ENCODE data around the gene TECPR1. TPM values are rescaled to one million over a fixed set of nuclear protein-coding genes. Genes with fewer than 3 reads are reported as not detected.

TECPR1 gene
- total and polyA plus RNA-seq, 2 of the 4 experiments (the other 2 are of a cell fraction) = 11.5 to 14.7 TPM

DNA sequence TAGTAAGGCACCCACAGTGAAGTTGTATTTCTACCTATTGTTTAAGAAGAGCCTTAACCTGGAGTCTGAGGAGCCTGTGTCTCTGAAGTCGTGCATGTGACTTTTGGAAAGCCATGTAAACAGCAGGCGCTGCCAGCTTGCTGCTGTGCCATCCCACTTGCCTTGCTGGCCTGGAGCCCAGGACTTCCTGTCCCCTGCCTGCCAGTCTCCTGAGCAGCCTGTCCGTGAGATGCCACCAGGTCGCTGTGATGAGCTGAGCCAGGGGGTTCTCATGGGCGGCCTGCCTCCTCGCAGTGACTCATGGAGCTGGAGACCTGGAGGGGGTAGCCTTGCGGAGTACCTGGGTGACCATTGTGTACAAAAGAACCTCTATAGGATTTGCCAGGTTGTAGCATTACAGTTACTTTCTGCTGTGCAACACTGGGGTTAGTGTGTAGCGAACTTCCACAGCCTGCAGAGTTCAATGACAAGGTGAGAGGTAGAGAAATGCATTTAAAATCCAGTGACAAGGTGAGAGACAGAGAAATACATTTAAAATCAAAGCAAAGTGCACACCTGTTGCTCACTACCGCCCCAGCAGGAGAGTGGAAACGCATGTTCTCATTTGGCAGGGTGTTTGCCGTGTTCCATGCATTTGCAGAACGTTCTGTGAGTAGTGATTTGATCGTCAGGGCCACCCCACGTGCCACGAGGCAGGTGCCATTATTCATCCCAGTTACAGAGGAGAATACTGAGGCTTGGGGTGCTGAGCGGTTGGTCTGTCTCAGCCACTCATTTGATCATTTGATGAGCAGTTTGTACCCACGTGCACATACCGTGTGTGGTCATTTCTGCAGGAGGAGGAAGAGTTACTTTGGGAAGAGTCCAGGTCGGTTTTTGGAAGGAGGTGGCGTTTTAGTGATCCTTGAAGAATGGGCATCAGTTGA, 77.4 kb downstream of the TECPR1 start (continued):
- TF ChIP-seq MAZ (IDR thresholded peaks at IDR 0.05; ENCODE audit: borderline replicate concordance, low read depth, low read length) (no peak), SMC3 (IDR thresholded peaks at IDR 0.05; ENCODE audit: low read depth, low read length) (no peak)

DNA sequence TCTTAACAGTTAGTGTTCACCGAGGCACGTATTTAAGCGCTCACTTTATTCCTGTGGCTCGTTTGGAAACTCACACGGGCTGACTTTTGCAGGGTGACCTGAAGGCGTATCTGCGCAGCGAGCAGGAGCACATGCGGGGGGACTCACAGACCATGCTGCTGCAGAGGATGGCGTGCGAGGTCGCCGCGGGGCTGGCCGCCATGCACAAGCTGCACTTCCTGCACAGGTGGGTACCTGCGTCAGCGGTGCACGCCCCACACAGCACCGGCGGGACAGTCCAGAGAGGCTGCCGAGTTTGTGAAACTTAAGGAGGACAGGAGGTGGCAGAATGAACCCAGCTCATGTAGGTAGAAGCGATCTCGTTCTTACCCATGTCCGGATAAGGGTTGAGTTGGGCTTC, 80.6 kb downstream of the TECPR1 start:
- Histone ChIP-seq H4K20me1 (ENCODE audit: insufficient read depth, low read length) (0 out of 2 replicates have a peak, but pooled peaks cover 2% of the 10 kb centered on the region), H3K4me1 (ENCODE audit: control insufficient read depth, insufficient read depth, low read length) (no peaks in the 10 kb centered on the region), H4K8ac (ENCODE audit: low read depth in 2 of 2, low read length in 2 of 2) (no peak overlapping the region), H2BK5ac (ENCODE audit: low read depth, low read length, poor library complexity, severe bottlenecking) (no peak overlapping the region), H3K18ac (ENCODE audit: low read depth, low read length) (no peak overlapping the region), H2BK15ac (ENCODE audit: low read depth, low read length) (no peak overlapping the region), H3K79me1 (ENCODE audit: low read depth in 1 of 2, low read length in 2 of 2) (no peaks in the 10 kb centered on the region), H3K23ac (ENCODE audit: low read depth, low read length) (no peak overlapping the region), H3K4me3 (ENCODE audit: insufficient read depth, low read depth, low read length) (no peak overlapping the region), H2AFZ (replicated peaks; ENCODE audit: low read length, poor library complexity) (no peak overlapping the region), H3K36me3 (ENCODE audit: control insufficient read depth, insufficient read depth, low read length) (peaks cover 11% of the 10 kb centered on the region; the same call in 1 of the 2 replicates), H2BK120ac (ENCODE audit: low read depth, low read length) (no peak overlapping the region), H3K9ac (ENCODE audit: low read depth, low read length) (no peak overlapping the region), H3K4ac (ENCODE audit: low read depth, low read length) (no peak overlapping the region), H2AK5ac (ENCODE audit: low read depth, low read length) (no peak overlapping the region), H3K14ac (replicated peaks; ENCODE audit: low read depth, low read length) (no peak overlapping the region), H4K91ac (ENCODE audit: insufficient read depth, low read depth, low read length) (no peak overlapping the region), H3K4me2 (ENCODE audit: low read depth, low read length) (no peak overlapping the region), H3K27ac (ENCODE audit: insufficient read depth, low read length) (no peak overlapping the region), H3K27me3 (ENCODE audit: control insufficient read depth, insufficient read depth, low read length) (no peaks in the 10 kb centered on the region), H2BK20ac (ENCODE audit: low read depth, low read length) (no peak overlapping the region), H3K9me1 (ENCODE audit: insufficient read depth, low read length) (no peaks in the 10 kb centered on the region), H3K56ac (ENCODE audit: extremely low read depth, insufficient read depth, low read length) (no peak overlapping the region), H2AK9ac (replicated peaks; ENCODE audit: low read depth, low read length, poor library complexity) (no peak overlapping the region), H4K5ac (ENCODE audit: low read depth, low read length) (no peak overlapping the region), H3K9me3 (ENCODE audit: control insufficient read depth, insufficient read depth, low read length) (no peaks in the 10 kb centered on the region)
- dilution Hi-C loops (cut with HindIII; ENCODE audit: low sequenced_read_pairs, unreplicated experiment) (no loop called here), intact Hi-C loops (cut with micrococcal nuclease) (no loop called here), in situ Hi-C loops (cut with MboI; ENCODE audit: low sequenced_read_pairs) (loop anchor here (25.0 kb wide), 1 partner anchor 309 kb away; the partner anchor contains the start of gene ASNS)
- no TSS peak for BruUV-seq (replicated peaks)
- no peak for TF ChIP-seq BHLHE40 (IDR thresholded peaks at IDR 0.05; ENCODE audit: low read depth, low read length)
- no peak for TF ChIP-seq RCOR1 (IDR thresholded peaks at IDR 0.05; ENCODE audit: insufficient replicate concordance, low read length)
- no peak for TF ChIP-seq MXI1 (IDR thresholded peaks at IDR 0.05; ENCODE audit: borderline replicate concordance, low read depth, low read length)
- TF ChIP-seq RFX5 (IDR thresholded peaks at IDR 0.05; ENCODE audit: low read depth, low read length) = no peak
- TF ChIP-seq RAD21 (IDR thresholded peaks at IDR 0.05; ENCODE audit: low read length) = no peak
- TF ChIP-seq, protein P1, sequence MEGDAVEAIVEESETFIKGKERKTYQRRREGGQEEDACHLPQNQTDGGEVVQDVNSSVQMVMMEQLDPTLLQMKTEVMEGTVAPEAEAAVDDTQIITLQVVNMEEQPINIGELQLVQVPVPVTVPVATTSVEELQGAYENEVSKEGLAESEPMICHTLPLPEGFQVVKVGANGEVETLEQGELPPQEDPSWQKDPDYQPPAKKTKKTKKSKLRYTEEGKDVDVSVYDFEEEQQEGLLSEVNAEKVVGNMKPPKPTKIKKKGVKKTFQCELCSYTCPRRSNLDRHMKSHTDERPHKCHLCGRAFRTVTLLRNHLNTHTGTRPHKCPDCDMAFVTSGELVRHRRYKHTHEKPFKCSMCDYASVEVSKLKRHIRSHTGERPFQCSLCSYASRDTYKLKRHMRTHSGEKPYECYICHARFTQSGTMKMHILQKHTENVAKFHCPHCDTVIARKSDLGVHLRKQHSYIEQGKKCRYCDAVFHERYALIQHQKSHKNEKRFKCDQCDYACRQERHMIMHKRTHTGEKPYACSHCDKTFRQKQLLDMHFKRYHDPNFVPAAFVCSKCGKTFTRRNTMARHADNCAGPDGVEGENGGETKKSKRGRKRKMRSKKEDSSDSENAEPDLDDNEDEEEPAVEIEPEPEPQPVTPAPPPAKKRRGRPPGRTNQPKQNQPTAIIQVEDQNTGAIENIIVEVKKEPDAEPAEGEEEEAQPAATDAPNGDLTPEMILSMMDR (conservative IDR thresholded peaks at IDR 0.05; ENCODE audit: low read depth, low read length) = no peak
- no peak for TF ChIP-seq SMC3 (IDR thresholded peaks at IDR 0.05; ENCODE audit: low read depth, low read length)
- TF ChIP-seq MAFK (IDR thresholded peaks at IDR 0.05; ENCODE audit: low read depth, low read length) = no peak
- TF ChIP-seq NFE2L2 (IDR thresholded peaks at IDR 0.05; ENCODE audit: low read depth, low read length) = no peak
- ATAC-seq (ENCODE audit: low read depth) (no peak), DNase-seq (no peak)
- CTCF ChIA-PET = interaction anchor here (0.7 kb wide), 1 partner anchor 37 kb away, joined by 3 read pairs; no protein-coding TSS in a partner anchor
- 95% methylated on average over 11 of the region's 24 CpGs; no CpG with 5 or more reads in 1 of the 2 experiments for WGBS, 2 experiments (ENCODE audit: extremely low coverage in 2 of 2, insufficient read length in 1 of 2)
- POLR2A ChIA-PET (ENCODE audit: unreplicated experiment) = no interaction called here

All from IMR-90 (cell line).